ENCODE results near the gene YOD1. TPM values are rescaled to one million over a fixed set of nuclear protein-coding genes. Genes with fewer than 3 reads are reported as not detected.
"Not testable (repeated sequence)": the region's sequence is repeated elsewhere in the genome, so short reads cannot be mapped to it uniquely, and the experiment has no call there.

Gene YOD1
- polyA plus RNA-seq, 1 donor, result 6.8 TPM

DNA sequence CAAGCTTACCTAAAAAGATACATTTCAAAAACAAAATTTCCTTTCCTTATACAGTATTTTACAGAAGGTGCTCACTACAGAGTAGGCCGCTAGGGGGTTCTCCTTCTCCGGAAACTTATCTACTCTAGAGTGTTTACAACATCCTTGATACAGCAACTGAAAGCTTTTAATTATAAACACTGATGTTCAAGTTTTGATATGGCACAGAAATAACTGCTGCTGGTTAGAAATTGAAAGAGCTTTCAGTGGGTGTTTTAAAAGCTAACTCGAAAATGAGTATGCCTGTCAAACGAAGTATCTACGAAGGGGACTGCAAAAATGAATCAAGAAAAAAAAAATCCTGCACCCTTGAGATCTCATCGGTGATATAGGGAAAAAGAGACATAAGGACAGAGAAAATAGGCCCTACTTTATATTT lies 1.0 kb downstream of the YOD1 start:
- no peak for DNase-seq (ENCODE audit: low read depth)

DNA sequence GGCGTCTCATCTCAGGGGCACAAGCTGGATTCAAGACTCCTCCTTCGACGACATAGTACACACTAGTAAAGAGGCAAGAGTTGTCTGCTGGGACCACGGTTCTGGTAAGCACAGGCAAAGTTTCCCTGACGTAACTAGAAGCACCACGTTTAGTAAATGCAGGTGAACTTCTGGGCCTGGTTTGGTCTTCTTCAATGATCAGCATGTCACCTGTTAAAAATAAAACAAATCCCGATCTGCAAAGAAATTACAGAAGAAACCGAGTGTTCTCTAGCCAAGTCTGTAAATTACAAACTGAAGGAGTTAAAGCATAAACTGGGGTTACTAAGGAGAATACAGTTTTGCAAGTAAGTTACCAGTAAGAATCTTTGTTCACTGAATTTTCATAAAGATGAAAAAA lies 1.5 kb downstream of the YOD1 start:
- DNase-seq (ENCODE audit: low read depth), result no peak

DNA sequence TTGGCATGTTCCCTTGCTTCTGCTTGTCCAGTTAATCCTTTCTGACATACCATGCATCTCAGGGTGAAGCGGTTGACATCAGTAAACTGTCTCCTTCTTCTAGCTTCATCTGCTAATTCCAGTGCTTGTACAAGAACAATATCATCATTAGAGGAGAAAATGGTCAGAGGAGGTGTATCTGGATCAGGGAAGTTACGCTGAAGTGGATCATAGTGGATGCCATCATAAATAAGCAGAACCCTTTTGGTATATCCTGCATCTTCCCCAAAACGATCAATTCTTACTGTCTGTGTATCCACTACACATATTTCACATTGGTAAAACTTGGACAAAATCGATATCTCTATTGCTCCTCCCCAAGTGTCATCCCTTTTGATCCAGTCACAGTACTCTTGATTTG lies 2.0 kb downstream of the YOD1 start:
- no peak for DNase-seq (ENCODE audit: low read depth)

DNA sequence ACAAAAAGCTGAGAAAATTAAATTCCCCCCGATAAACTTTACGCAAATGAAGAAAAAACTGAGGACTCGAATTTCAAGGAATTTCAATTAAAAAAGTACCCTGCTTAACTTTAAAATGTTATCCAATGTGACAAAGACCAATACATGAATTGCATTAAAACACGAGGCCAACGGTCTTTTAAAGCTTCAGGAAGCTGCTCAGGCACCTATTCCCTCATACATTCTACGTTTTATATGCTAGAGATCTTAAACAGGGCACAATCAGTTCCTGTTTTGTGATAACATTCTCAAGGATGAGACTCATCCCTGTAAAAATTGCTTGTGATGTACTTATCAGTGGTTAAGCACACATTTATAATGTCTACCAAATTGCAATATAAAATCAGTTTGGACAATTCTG lies 3.0 kb downstream of the YOD1 start:
- DNase-seq (ENCODE audit: low read depth), result no peak

DNA sequence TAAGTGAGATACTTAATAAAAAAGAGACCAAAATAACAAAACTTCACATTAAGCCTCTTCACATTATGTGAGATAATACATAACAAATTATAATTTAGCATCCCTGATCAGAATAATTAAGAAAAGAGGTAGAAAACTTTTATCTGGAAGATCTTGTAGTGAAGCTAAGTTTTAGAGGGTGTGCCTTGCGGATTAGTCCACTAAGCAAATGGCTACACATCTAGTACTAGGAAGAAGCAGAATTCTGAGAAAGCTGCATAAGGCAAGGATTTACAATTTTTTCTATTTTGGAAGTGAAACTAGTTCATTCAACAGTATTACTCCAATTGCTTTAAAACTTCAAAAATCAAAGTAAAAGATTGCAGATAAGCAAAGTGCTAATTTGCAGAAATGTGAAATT lies 3.5 kb downstream of the YOD1 start:
- DNase-seq (ENCODE audit: low read depth), result no peak

DNA sequence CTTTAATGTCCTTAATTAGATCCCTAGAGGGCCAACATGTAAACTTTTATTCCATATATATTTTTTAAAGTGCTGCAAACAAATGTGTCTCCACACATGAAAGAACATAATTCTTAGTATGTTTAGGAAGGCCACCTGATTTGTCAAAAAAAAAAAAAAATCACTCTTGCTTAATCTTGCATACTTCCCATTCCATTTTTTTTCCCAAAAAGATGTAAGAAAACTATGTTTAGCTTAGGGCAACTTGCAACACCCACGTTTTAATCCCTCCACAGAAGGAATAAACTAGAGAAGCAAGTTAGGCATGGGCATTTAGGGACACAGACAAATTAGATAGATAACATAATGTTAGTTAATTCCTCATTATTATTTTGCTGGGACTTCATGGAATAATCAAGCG lies 5.6 kb downstream of the YOD1 start:
- no peak for DNase-seq (ENCODE audit: low read depth)

DNA sequence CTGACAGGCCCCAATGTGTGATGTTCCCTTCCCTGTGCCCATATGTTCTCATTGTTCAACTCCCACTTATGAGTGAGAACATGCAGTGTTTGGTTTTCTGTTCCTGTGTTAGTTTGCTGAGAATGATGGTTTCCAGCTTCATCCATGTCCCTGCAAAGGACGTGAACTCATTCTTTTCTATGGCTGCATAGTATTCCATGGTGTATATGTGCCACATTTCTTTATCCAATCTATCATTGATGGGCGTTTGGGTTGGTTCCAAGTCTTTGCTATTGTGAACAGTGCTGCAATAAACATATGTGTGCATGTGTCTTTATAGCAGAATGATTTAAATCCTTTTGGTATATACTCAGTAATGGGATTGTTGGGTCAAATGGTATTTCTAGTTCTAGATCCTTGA lies 9.6 kb downstream of the YOD1 start:
- DNase-seq (ENCODE audit: low read depth), result not testable (repeated sequence)

DNA sequence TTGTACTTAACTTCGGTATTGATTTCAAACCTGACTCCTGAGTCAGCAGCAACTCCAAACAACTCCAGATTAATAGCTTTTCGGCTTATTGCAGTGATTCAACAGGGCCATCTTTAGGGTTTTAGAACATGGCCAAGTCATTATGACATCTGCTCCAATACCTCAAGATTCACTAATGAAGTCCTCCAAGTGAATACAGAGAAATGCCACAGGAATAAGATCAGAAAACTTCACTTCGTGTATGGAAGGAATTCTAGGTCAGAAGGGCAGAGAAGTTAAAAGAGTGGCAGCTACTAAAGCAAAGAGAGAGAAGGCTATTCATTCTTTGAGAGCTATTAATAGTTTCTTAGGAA lies 10.9 kb downstream of the YOD1 start:
- DNase-seq (ENCODE audit: low read depth), result no peak

DNA sequence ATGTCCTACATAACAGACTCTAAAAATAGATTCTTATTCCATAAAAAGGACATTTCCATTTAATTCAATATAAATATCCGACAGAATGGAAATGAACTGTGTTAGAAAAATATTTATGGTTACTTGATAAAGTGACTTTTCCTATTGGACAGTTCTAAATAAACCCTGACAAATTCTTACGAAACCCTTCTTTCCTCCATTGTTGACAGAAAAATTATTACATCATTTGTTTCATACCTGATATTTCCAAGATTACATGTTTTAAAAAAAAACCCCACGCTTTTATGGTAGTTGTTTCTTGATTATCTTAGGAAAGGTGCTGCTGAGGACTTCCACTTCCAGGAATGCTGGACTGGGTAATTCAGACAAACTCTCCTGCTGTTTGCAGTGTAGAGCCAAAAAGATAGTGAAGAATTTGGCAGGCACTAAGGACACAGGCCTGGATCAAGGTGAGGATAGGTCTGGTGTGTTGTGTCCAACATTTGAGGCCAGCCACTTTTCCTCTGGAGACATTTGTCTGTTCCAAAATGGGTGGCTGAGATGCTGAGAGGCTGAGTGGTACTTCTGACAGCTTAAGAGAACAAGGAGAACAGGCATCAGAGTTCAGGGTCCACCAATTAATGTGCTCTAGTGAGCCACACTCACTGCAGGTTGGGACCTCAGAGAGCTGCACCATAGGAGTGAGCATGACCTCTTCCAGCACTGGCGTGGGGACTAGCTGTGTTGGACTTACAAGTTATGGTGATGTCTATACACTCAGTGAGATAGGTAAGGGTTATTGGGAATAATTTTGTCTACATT lies 11.4 kb downstream of the YOD1 start:
- no peak for DNase-seq (ENCODE audit: low read depth)

DNA sequence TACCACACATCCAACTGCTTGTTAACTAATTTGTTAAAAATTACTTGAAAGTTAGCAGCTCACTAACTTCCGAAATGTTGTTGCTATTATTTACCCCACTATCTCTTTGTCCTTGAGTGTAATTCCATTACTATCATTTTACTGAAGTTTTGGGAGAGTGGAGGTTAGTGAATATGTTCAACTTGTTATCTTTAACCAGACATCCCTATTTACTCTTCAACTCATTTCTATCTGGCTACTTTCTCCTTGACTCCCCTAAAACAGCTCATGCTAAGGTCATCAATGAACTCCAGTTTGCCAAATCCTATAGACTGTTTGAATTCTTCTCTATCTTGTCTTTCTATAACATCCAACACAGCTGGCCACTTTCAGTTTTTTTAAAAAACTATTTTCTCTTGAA lies 14.1 kb downstream of the YOD1 start:
- DNase-seq (ENCODE audit: low read depth), result no peak

DNA sequence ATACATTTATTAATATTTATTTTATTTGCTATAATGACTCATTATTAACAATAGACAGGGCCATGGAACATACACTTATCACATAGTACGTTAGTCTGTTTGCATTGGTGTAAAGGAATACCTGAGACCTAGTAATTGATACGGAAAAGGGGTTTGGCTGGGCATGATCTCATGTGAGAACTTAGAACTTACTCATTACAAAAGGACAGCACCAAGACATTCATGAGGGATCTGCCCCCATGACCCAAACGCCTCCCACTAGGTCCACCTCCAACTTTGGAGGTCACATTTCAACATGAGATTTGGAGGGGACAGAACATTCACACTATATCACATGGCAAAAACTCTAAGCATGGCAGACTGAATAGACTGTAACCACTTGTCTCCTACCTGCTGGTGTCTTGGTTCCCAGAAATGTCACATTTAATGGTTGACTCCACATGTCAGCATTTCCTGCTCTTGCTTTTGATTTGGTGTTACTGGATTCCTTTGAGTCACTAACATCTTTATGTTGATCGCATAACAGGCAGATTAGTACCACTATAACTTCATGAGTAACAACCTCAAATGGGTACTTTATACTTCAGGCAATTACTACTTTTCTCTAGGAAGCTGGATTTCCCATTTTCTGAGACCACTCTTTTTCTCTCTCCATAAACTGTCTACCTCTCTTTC lies 15.0 kb downstream of the YOD1 start:
- DNase-seq (ENCODE audit: low read depth), result no peak

DNA sequence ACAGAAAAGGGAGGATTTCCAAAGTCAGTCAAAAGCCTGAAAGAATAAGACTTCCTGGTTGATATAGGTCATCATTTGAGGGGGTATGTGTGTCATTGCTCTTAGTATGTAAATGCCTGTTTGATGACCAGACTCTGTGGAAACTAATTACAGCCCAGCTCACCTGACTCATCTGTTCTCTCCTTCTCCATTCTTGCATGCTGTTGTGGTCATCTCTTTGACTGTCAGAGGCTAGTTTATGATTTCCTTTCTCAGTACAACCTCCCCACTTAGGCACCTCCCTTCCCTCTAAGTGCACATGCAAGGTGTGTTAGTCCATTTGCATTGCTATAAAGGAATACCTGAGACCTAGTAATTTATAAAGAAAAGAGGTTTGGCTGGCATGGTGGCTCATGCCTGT lies 16.0 kb downstream of the YOD1 start:
- DNase-seq (ENCODE audit: low read depth), result no peak

DNA sequence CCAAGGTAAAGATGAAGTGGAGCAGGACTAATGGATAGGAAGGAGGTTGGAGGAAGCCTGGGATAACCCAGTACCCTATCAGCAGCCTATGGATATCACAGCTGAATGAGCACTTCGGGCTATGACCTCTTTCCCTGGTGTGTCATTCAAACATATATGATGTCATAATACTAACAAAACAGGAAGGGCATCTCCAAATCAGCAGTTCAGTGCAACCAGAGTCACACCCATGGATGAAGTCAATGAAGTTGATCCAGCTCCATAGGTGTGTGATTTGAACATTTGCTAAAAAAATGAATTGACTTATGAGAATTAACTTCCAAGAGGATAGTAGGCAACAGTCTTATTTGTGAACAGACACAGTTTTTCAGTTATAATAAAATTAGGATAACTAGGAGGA lies 16.8 kb downstream of the YOD1 start:
- no peak for DNase-seq (ENCODE audit: low read depth)

DNA sequence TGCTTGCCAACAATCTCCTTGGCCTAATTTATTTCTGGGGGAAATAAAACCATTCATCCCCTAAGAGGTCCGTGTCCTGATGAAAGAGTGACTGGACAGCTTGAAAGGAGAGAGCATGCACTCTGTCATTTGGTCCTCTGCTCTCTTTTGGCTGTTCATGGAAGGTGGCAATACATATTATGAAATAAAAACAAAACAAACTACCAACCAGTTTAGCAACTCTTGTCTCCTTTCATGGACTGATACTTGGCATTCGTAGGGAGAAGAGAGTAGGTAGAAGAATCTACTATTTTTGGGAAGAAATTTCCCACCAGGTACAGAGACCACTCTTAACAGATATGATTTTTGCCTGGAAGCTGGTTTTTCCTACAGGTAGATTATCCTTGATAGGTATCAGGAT lies 17.7 kb downstream of the YOD1 start:
- DNase-seq (ENCODE audit: low read depth), result no peak

DNA sequence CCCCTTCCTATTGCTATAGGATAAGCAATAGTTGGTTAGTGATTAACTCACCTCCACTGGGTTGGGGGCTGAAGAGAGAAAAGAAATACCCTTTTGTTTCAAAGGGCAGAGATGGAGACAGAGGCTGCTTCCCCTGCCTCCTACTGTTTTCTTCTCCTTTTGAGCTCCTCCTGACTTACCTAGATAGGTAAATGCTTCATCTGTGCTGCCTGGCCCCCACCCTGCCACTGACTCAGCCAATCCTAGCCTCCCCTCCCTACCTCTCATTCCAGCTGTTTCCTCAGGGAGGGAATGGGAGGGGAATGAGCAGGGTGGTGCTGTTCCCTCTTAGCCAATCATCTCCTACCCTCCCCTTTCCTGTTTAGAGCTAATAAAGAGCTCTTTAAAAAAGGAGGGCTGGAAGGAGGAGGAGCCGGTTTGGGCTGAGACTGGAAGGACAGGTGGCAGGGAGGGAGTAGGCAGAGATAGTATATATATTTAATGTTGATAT lies 18.4 kb downstream of the YOD1 start, which contains the start of gene C1orf116:
C1orf116 (minus strand) TSS at position 229 of the 490 bp plus-strand sequence. CDS start 5,158 bp downstream, outside the sequence.
- no peak for DNase-seq (ENCODE audit: low read depth)

DNA sequence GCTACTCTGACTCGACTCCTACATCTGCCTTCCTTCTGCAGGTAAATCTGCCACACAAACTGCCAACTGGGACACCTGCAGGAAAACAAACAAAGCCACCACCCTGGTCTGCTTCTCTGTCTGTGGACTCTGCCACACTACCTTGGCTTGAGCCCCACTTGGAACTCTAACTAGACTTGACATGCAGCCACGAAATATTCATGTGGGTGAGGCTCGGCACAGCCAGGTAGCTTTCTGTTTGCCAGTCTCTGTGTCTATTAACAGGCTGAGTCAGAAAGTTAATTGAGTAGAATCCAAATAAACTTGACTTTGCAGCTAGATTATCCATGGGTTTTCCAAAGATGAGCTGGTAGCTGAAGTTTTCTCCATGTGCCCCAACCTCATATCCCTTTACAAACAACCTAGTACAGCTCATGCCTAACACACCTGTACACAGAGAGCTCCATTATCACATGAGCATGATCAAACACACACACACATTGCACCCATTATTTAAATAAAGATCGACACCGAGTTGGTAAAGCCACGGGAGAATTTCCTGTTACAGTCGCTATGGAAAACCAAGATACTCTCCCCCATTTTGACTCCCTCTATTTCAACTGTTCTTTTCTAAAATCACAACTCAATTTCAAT lies 19.3 kb downstream of the YOD1 start:
- DNase-seq (ENCODE audit: low read depth), result no peak

DNA sequence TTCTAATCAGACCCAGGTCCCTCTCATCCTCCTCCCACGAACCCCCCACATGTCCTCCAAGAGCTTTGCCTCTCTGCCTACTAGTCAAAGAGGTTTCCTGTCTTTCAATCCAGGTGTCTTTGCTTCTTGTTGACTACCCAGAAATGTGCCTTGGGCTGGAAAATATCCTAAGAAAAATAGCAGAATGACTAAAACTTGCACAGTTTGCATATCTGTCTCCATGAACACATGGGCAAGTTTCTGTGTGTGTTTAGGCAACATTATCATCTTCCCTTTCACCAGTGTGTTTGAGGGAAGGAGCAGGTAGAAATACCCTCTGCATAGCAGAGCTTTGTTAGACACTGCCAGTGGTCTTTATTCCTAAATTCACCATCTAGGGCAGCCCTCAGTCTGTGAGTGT lies 20.0 kb downstream of the YOD1 start:
- no peak for DNase-seq (ENCODE audit: low read depth)

DNA sequence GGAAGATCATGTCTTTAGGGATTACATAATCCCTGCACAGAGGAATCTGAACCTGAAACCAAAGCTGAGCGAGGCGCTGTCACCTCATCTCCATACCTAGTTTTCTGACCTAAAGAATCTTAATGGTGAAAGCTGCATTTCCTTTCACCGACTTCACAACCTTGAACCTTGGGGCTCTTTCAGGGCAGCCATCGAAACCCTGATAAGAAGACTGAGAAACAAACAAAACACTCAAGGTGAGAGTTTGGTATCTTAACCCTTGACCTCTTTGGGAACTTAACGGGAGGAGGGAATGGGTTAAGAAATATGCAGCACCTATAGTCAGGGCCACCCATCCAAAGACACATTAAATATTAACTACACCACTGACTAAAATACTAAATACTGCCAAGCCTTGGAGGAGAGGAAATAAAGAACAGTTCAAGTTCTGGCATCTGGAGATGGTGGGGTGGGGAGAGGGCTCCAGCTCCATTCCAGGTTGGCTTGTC lies 20.4 kb downstream of the YOD1 start:
- DNase-seq (ENCODE audit: low read depth), result no peak

DNA sequence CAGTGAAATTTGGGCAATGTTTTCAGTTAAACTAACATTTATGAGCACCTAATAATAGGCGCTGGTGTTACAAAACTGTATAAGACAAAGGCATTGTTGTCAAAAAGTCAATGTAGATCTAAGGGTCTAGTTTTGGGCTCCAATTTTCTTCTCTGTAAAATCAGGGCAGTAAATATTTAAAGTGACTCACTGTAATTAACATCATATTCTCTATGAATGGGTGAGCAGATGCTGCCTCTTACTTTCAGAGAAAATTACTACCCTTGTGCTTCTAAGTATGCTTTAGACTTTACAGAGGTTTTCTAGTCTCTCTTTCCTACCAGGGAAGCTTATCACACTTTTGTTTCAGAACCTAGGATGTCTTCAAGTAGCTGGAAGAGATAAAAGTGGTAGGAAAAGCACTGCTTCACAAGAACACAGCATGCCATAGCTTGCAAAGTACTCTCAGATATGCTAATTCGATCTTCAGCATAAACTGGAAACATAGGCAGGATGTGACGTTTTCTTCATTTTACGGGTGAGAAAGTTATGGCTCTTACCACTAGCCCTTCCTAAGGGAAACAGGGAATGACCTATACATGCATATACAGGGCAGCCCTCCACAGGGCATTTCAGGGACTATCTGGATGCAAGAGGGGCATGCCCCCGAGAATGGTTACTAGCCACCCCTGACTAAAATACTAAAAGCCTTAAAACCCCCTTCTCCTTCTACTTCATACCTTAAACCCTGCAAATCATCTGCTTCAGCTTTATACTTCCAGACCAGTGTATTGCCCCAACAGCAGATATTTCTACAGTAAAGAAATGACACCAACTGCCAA lies 21.1 kb downstream of the YOD1 start:
- DNase-seq (ENCODE audit: low read depth), result no peak

DNA sequence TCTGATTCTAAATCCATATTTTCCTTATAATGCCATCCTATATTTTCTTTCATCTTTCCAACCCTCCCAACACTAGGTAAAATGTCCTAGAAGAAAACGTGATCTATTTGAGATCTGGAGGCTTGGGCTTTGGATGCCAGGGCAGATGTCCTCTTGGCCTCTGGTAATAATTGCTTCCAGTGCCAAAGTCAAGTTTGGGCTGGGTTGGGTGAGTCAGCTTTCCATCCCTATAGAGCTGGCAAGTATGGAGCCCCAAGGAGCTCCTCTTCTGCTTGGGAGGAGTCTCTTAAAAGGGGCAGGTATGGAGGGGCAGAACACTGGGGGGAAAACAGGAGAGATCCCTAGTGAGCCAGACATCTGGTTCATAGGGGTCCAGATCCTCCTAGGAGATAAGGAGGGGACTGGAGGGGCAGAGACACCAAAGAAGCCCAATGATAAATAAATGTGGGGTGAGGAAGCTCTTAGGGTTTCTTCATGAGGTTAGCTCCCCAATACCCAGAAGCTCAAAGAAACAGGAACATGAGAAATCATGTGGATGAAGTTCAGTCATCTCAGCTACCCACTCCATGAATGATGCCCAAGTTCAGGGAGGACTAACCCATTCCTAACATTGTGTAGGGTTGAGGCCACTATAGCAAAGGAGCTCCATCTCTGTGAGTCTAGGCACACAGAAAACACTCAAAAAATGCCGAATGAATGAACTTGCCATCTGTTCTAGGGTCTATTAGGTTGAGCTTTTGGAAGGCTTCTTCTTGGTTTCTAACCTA lies 21.9 kb downstream of the YOD1 start:
- DNase-seq (ENCODE audit: low read depth), result no peak

DNA sequence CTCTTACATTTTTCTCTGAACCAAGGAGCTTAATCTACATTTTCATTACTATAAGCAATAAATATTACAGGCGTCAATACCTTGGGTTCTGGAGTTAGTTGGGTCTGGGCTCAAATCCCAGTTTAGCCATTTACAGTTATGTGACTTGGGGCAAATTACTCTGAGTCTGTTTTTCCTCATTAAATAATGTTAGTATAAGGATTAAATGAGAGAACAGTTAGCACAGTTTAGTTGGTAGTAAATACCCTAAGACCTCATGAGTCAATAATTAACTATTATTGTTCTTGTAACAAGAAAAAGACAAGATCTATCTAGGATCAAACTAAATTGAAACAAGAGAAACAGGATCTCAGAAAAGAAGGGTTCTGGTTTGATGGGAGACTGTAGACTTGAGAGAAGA lies 23.1 kb downstream of the YOD1 start:
- DNase-seq (ENCODE audit: low read depth), result no peak

Data from forelimb muscle (tissue), 1 donor.